ENCODE results near the gene YIF1A. TPM values are rescaled to one million over a fixed set of nuclear protein-coding genes. Genes with fewer than 3 reads are reported as not detected.

The YIF1A gene
- total RNA-seq, 2 experiments from 2014 or later = 57.2 to 73.4 TPM

DNA sequence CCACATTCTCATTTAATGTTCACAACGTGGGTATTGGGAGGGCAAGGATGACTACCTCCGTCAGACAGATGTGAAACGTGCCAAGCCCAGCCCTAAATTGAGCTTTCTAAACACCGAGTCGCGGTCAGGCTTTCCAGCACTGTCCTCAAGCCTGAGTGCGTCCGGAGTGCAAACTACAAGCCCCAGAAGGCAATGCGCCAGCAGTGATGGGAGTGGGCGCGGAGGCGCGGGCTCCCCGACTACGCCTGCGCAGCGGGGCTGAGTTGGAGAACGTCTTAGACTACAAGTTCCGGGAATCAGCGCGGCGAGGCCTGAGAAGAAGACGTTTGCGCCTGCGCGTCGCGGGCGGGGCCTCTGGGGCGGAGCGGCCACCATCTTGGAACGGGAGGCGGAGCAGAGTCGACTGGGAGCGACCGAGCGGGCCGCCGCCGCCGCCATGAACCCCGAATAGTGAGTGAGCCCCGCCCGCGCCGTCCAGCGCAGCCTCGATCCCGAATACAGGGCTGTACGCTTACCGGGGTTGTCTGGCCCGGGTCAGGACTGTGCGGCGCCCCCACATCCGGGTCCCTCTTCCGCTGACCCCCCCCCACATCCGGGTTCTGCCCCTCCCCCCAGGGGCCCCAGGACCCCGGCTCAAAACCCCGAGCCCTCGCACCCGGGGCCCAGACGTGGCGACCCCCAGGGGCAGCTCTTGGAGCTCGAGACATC, 20.5 kb downstream of the YIF1A start, which contains the start of gene RAB1B:
Gene RAB1B (plus strand): TSS at position 396 of the 708 bp plus-strand sequence. CDS start 41 bp downstream, at position 437.
- intact Hi-C loops (cut with micrococcal nuclease; ENCODE audit: unreplicated experiment) = loop anchor here (5.0 kb wide), 2 partner anchors 266 to 411 kb away; partner anchors contain the start of genes BANF1, CFL1 and EIF1AD
- Histone ChIP-seq H3K9me3 (ENCODE audit: low read length) (no peaks in the 10 kb centered on the region), H2AFZ (ENCODE audit: low read length) (peak within 1 kb of the TSS; percentile 72; the same call in 1 of the 2 replicates), H3K79me2 (ENCODE audit: insufficient read depth, low read depth, low read length) (peaks cover 24% of the 10 kb centered on the region), H3K4me1 (ENCODE audit: insufficient read depth, low read length, poor library complexity, severe bottlenecking) (peaks cover 24% of the 10 kb centered on the region), H4K20me1 (ENCODE audit: insufficient read depth, low read length) (no peaks in the 10 kb centered on the region), H3K9me2 (ENCODE audit: insufficient read depth, low read length) (no peaks in the 10 kb centered on the region), H3K36me3 (ENCODE audit: insufficient read depth, low read length) (peaks cover 71% of the 10 kb centered on the region), H3K4me3 (ENCODE audit: low read depth, low read length, poor library complexity, severe bottlenecking) (peak within 1 kb of the TSS; percentile 100), H3K4me2 (ENCODE audit: low read length) (peak within 1 kb of the TSS; percentile 99), H3K27ac (ENCODE audit: low read depth, low read length, poor library complexity, severe bottlenecking) (peak within 1 kb of the TSS; percentile 84)
- TF ChIP-seq, protein P1, sequence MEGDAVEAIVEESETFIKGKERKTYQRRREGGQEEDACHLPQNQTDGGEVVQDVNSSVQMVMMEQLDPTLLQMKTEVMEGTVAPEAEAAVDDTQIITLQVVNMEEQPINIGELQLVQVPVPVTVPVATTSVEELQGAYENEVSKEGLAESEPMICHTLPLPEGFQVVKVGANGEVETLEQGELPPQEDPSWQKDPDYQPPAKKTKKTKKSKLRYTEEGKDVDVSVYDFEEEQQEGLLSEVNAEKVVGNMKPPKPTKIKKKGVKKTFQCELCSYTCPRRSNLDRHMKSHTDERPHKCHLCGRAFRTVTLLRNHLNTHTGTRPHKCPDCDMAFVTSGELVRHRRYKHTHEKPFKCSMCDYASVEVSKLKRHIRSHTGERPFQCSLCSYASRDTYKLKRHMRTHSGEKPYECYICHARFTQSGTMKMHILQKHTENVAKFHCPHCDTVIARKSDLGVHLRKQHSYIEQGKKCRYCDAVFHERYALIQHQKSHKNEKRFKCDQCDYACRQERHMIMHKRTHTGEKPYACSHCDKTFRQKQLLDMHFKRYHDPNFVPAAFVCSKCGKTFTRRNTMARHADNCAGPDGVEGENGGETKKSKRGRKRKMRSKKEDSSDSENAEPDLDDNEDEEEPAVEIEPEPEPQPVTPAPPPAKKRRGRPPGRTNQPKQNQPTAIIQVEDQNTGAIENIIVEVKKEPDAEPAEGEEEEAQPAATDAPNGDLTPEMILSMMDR (conservative IDR thresholded peaks at IDR 0.05; ENCODE audit: low read length) = no peak
- no peak for TF ChIP-seq EZH2phosphoT487 (IDR thresholded peaks at IDR 0.05; ENCODE audit: borderline replicate concordance, low read depth, low read length)
- BruUV-seq (replicated peaks) = no TSS peak
- DNase-seq (ENCODE audit: low spot score) = peak; percentile 100
- POLR2A ChIA-PET = interaction anchor here (1.1 kb wide), 1 partner anchor 43 kb away, joined by 3 read pairs; no protein-coding TSS in a partner anchor
- CTCF ChIA-PET (ENCODE audit: unreplicated experiment) = interaction anchor here (0.6 kb wide), 1 partner anchor 21 kb away, joined by 3 read pairs; the partner anchor contains the start of gene YIF1A

- H2AFZ ChIP-seq (ENCODE audit: low read length) = peak overlapping the region; percentile 72; the same call in 1 of the 2 replicates
- H3K27ac ChIP-seq (ENCODE audit: low read depth, low read length, poor library complexity, severe bottlenecking) = peak overlapping the region; percentile 84
- no peak for TF ChIP-seq EZH2phosphoT487 (IDR thresholded peaks at IDR 0.05; ENCODE audit: borderline replicate concordance, low read depth, low read length)
- TF ChIP-seq, protein P1 (conservative IDR thresholded peaks at IDR 0.05; ENCODE audit: low read length) = peak; percentile 33; the same call in 1 of the 2 replicates
- peaks cover 24% of the 10 kb centered on the region for H3K79me2 ChIP-seq (ENCODE audit: insufficient read depth, low read depth, low read length)
- H3K9me3 ChIP-seq (ENCODE audit: low read length) = no peaks in the 10 kb centered on the region
- POLR2A ChIA-PET = interaction anchor here (0.6 to 1.1 kb wide), 2 partner anchors 44 to 749 kb away, joined by 3 to 4 read pairs; no protein-coding TSS in a partner anchor
- H3K36me3 ChIP-seq (ENCODE audit: insufficient read depth, low read length) = peaks cover 71% of the 10 kb centered on the region
- no peaks in the 10 kb centered on the region for H4K20me1 ChIP-seq (ENCODE audit: insufficient read depth, low read length)
- H3K4me3 ChIP-seq (ENCODE audit: low read depth, low read length, poor library complexity, severe bottlenecking) = peak overlapping the region; percentile 100
- intact Hi-C loops (cut with micrococcal nuclease; ENCODE audit: unreplicated experiment) = loop anchor here (5.0 kb wide), 2 partner anchors 265 to 410 kb away; partner anchors contain the start of genes BANF1, CFL1 and EIF1AD
- no peaks in the 10 kb centered on the region for H3K9me2 ChIP-seq (ENCODE audit: insufficient read depth, low read length)
- H3K4me2 ChIP-seq (ENCODE audit: low read length) = peak overlapping the region; percentile 96
- peaks cover 24% of the 10 kb centered on the region for H3K4me1 ChIP-seq (ENCODE audit: insufficient read depth, low read length, poor library complexity, severe bottlenecking)
- CTCF ChIA-PET (ENCODE audit: unreplicated experiment) = interaction anchor here (0.6 kb wide), 1 partner anchor 22 kb away, joined by 3 read pairs; the partner anchor contains the start of gene YIF1A
- peak; percentile 87 for DNase-seq (ENCODE audit: low spot score)
- no TSS peak for BruUV-seq (replicated peaks)
Observed at GRCh38 chr11:66267379-66268243, 21.3 kb downstream of the YIF1A start.
